AG04450 (cell line): ENCODE data around the gene SNX30. TPM values are rescaled to one million over a fixed set of nuclear protein-coding genes. Genes with fewer than 3 reads are reported as not detected.
A peak's percentile ranks its signal among the peaks of the same experiment; 100 is the strongest.

Experiments
- CTCF ChIA-PET: fragments of 300-600, 350-600 bp; formaldehyde crosslinking; extraction: SDS; loops from one replicate; lab custom pipeline; 2022; ENCODE audit warnings: antibody characterized with exemption, inconsistent platforms; lab: Charles Lee
- POLR2A ChIA-PET: fragments of 350-600 bp; formaldehyde crosslinking; extraction: SDS; loops from one replicate; lab custom pipeline; 2021; ENCODE audit warnings: antibody characterized with exemption, inconsistent platforms; lab: Yijun Ruan, JAX
- DNase-seq: peaks from one replicate; pipeline ENCODE4 v3.0.0-alpha.2; 2011; ENCODE audit warnings: low read depth, low spot score
- H3K27ac ChIP-seq: one replicate; pipeline ENCODE4 v1.5.1; 2012; ENCODE audit warnings: low read depth, low read length, control low read depth
- H3K27me3 ChIP-seq: one replicate; pipeline ENCODE4 v1.6.0; 2012; ENCODE audit warnings: low read length; ENCODE audit not compliant: control insufficient read depth, insufficient read depth
- H3K4me3 ChIP-seq: 2 replicates; pipeline ENCODE4 v1.5.1; 2011; ENCODE audit warnings: mild to moderate bottlenecking, low read depth, low read length, control low read depth
- H3K9me3 ChIP-seq: 2 replicates; pipeline ENCODE4 v1.5.1; 2012; ENCODE audit warnings: low read length; ENCODE audit not compliant: control insufficient read depth, insufficient read depth
- CTCF ChIP-seq: IDR thresholded peaks from 2 replicates; pipeline ENCODE4 v1.5.1; 2011; ENCODE audit warnings: low read depth, low read length, control low read depth, inconsistent platforms
- polyA plus RNA-seq: library from polyadenylated mRNA; depleted of rRNA; stranded (reverse); fragments of >200 nt; gene quantifications from 2 replicates; pipeline ENCODE4 v1.2.3, GENCODE V29; 2011

The SNX30 gene
- polyA plus RNA-seq, 1 experiment, result 11.5 TPM

GRCh38 chr9:112884101-112884500 lies 133.5 kb downstream of the SNX30 start:
- no peaks in the 10 kb centered on the region; the same call in 1 of the 2 replicates for H3K9me3 ChIP-seq
- ChIA-PET POLR2A (interaction anchor here (0.5 kb wide), 1 partner anchor 9 kb away, joined by 3 read pairs; no protein-coding TSS in a partner anchor), CTCF (interaction anchor here (1.3 to 2.5 kb wide), 2 partner anchors 9 to 19 kb away, joined by 3 to 16 read pairs; no protein-coding TSS in a partner anchor)
- no peaks in the 10 kb centered on the region for H3K27me3 ChIP-seq
- no peak overlapping the region for H3K4me3 ChIP-seq
- no peak for DNase-seq
- TF ChIP-seq CTCF, result no peak
- H3K27ac ChIP-seq, result no peak overlapping the region

DNA sequence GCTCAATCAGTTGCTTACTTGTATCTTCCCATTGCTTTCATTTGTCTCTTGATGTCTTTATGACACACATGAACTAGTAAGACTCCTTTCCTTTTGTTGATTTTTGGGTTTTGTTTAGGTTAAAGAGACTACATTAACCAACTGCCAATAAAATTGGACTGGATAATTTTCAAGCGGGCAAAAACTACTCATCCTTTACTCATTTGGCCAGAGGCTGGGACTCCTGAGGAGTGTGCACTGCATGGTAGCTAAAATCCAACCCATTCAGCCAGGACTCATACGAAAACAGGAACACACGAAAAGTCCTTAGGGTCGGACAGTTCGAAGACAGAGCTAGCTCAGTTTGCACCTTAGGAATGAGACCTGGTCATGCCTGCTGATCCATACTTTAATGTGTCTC lies 134.2 kb downstream of the SNX30 start:
- Histone ChIP-seq H3K27ac (no peak overlapping the region), H3K27me3 (peaks cover 5% of the 10 kb centered on the region), H3K9me3 (peaks cover under 1% of the 10 kb centered on the region; the same call in 1 of the 2 replicates), H3K4me3 (no peak overlapping the region)
- no peak for TF ChIP-seq CTCF
- no peak for DNase-seq
- POLR2A ChIA-PET, result interaction anchor here (0.5 kb wide), 1 partner anchor 10 kb away, joined by 3 read pairs; no protein-coding TSS in a partner anchor
- CTCF ChIA-PET, result interaction anchor here (1.3 to 2.5 kb wide), 2 partner anchors 10 to 18 kb away, joined by 3 to 16 read pairs; no protein-coding TSS in a partner anchor

- Histone ChIP-seq H3K4me3 (no peak overlapping the region), H3K27ac (no peak overlapping the region), H3K9me3 (peaks cover 7% of the 10 kb centered on the region; the same call in 1 of the 2 replicates), H3K27me3 (peaks cover 11% of the 10 kb centered on the region)
- ChIA-PET CTCF (interaction anchor here (1.3 to 2.5 kb wide), 2 partner anchors 11 to 18 kb away, joined by 3 to 16 read pairs; no protein-coding TSS in a partner anchor), POLR2A (no interaction called here)
- no peak for DNase-seq
- no peak for TF ChIP-seq CTCF
These were observed 134.8 kb downstream of the SNX30 start for GRCh38 chr9:112885324-112885723.

DNA sequence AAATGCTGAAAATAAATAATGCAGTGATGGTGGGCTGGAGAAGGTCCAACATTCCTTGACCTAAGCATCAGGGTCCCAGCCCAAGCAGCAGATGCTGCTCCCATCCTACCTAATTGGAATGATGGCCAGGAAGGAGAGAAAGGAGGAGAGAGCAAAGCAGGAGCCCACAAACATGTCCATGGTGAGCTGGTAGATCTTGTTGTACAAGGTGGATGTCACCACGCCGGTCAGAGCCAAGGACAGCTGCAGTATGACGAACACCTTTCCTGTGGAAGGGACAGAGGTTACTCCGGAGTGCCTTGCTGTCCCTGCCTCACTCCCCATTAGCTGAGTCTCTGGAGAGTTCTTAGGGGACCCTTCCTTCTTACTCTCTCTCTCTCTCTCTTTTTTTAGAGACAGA lies 135.8 kb downstream of the SNX30 start:
- TF ChIP-seq CTCF, result no peak
- Histone ChIP-seq H3K4me3 (no peak overlapping the region), H3K27ac (no peak overlapping the region), H3K9me3 (peaks cover 8% of the 10 kb centered on the region; the same call in 1 of the 2 replicates), H3K27me3 (peaks cover 19% of the 10 kb centered on the region)
- POLR2A ChIA-PET, result no interaction called here
- CTCF ChIA-PET, result no interaction called here
- DNase-seq, result no peak

- 0 out of 2 replicates have a peak, but pooled peaks have one; percentile 12 for TF ChIP-seq CTCF
- ChIA-PET CTCF (interaction anchor here (2.2 kb wide), 1 partner anchor 16 kb away, joined by 9 read pairs; no protein-coding TSS in a partner anchor), POLR2A (no interaction called here)
- Histone ChIP-seq H3K27me3 (peaks cover 24% of the 10 kb centered on the region), H3K27ac (no peak overlapping the region), H3K9me3 (peaks cover 8% of the 10 kb centered on the region; the same call in 1 of the 2 replicates), H3K4me3 (no peak overlapping the region)
- no peak for DNase-seq
These were observed 136.8 kb downstream of the SNX30 start for GRCh38 chr9:112887381-112887780.
